GM19452 (cell line): ENCODE data around the gene TRPM5.

Experiments used
- ATAC-seq: cut with Tn5 transposase; IDR thresholded peaks from one replicate; pipeline ENCODE4 v1.9.1; 2021; ENCODE audit not compliant: unreplicated experiment

Gene TRPM5

GRCh38 chr11:2459016-2459725, 14.9 kb upstream of the TRPM5 start:
- no peak for ATAC-seq

DNA sequence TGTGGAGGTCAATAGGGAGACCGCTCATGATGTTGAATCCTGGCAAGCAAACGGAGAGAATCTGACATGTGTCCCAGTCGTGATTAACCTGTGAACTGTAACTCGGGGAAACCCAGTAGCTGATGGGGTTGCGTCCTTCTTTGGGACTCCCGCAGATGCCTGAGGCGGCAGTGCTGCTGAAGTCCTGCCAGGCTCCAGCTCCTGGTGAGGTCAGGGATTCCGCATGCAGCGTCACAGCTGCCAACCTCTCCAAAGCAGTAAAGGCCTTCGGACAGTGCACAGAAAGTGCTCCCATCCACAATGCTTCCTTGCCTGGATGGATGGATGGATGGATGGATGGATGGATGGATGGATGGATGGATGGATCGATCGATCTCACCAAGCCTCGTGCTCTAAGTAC, 14.0 kb upstream of the TRPM5 start:
- no peak for ATAC-seq

GRCh38 chr11:2453436-2453835, 9.1 kb upstream of the TRPM5 start:
- no peak for ATAC-seq

GRCh38 chr11:2452321-2453012, 8.2 kb upstream of the TRPM5 start:
- ATAC-seq, result no peak

GRCh38 chr11:2451916-2452315, 7.6 kb upstream of the TRPM5 start:
- ATAC-seq, result no peak

GRCh38 chr11:2451336-2451735, 7.0 kb upstream of the TRPM5 start:
- no peak for ATAC-seq

GRCh38 chr11:2450321-2451041, 6.2 kb upstream of the TRPM5 start:
- no peak for ATAC-seq

GRCh38 chr11:2449548-2450320, 5.4 kb upstream of the TRPM5 start:
- no peak for ATAC-seq

DNA sequence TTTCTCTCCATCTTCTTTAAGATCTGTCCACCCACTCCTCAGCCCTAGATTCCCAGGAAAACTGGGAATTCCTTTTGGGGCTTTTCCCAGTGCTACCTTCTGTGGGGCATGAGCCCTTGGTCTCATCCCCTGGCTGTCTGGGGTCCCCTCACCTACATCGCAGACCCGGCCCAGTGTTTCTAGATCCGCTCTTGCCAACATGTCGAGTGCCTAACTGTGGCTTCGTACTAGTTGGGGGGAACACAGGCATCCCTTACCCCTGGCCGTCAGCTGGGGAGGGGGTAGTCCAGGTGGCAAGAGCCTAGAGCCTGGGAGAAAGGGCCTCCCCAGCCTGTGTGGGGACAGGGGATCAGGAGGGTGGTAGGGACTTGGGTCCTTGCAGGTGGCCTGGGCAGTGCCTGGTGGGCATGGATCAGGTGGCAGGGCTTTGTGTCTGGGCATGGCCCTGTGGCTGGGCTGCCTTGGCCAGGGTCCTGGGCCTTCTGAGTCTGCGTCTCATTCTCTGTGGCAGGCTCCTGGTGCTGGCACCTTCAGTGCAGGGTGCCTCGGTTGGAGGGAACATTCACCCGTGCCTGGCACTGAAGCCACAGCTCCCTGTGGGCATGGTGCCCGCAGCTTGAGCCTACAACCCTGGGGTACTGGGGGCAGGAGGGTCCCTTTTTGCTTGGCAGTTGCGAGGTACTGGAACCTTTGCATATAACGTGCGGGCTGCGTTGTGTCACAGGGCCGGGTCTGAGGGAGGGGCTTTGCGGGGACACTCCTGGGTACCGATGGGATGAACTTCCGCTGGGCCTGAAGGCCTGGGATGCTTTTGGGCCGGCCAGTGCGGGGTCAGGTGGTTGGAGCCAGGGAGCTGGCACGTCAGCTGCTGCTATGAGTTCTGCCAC, 4.6 kb upstream of the TRPM5 start:
- no peak for ATAC-seq

DNA sequence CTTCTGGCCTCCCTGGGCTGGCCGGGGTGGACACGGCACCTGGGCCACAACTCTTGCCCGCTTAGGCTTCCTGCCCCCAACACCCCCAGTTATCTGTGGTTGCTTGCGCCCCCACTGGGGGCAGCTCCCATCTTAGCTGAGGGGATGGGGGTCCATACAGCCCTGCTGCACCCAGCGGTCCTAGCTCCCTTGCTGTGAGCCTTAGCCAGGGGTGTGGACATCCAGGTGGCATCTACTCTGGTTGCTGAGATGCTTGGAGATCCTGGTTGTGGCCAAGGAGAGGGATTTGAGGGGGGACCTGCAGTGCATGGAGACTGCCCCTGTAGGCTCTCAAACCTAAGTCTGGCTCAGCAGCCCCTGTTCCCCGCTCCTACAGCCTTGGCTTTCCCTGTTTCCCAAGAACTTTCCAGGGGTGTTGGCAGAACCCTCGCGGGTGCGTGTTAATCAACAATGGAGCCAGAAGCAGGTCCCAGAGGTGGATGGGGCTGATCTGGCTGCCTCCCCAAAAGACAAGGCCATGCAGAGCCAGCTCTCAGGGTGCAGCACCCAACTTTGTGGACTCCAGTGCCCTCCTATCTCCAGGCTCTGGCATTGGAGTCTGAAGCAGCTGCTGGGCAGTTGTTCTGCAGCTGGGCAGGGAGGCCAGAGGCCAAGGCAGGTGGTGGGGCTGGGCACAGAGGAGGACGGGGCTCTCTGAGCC, 3.8 kb upstream of the TRPM5 start:
- ATAC-seq, result no peak

DNA sequence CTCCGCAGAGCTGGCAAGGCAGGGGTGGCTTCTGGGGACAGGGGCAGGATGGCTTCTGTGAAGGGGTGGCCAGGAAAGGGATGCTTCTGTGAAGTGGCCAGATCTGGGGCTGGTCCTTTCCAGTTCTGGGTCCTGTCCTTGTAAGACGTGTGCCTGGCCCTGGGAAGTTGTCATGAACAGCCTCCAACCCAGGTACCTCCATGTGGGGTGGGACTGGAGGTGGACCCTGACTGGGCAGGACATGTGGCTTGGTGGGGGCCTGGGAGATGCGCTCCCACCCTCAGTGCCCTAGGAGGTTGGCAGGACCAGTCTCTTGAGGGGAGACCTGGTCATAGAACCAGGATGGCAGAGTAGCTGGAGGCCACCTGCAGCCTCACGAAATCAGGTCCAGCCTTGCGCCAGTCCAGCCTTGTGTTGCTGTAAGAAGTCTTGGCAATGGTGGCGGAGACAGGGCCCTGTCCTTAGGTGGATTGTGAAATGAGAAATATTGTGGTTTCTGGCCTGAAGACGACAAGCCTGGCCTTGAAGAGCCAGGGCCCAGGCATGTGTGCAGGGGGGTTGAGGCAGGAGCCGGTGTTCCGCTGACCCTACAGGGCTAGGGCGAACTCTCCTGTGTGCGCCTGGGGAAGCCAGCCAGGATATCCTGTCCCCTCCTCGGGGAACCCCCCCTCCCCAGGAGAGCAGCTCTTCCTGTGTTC, 3.1 kb upstream of the TRPM5 start:
- ATAC-seq, result no peak

- ATAC-seq, result no peak
Measured at GRCh38 chr11:2446590-2447252, 2.4 kb upstream of the TRPM5 start.

GRCh38 chr11:2445746-2446551, 1.6 kb upstream of the TRPM5 start:
- no peak for ATAC-seq

DNA sequence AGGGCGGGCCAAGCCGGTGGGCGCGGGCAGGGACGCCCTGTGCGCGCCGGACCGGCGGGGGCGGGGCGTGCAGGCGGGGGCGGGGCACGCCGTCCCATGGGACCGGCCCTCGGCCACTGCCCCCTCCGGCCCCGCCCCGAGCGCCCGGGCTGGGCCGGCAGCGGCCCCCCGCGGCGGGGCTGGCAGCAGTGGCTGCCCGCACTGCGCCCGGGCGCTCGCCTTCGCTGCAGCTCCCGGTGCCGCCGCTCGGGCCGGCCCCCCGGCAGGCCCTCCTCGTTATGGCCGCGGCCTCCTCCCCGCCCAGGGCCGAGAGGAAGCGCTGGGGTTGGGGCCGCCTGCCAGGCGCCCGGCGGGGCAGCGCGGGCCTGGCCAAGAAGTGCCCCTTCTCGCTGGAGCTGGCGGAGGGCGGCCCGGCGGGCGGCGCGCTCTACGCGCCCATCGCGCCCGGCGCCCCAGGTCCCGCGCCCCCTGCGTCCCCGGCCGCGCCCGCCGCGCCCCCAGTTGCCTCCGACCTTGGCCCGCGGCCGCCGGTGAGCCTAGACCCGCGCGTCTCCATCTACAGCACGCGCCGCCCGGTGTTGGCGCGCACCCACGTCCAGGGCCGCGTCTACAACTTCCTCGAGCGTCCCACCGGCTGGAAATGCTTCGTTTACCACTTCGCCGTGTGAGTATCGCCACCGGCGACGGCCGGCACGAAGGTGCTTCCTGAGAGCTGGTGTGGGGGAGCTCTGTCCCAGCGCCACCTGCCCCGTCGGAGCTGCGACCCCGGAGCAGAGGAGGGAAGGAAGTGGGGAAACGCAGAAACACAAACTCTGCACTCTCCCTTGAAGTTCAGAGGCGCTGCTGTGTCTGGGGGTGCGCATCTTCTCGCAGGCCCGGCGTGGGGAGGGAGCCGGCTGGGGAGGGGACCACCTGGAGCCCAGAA, 769 bp upstream of the TRPM5 start, which contains the start of gene KCNQ1:
Gene KCNQ1 (plus strand): TSS at position 188 of the 925 bp plus-strand sequence. CDS start 91 bp downstream, at position 279.
- ATAC-seq, result no peak

DNA sequence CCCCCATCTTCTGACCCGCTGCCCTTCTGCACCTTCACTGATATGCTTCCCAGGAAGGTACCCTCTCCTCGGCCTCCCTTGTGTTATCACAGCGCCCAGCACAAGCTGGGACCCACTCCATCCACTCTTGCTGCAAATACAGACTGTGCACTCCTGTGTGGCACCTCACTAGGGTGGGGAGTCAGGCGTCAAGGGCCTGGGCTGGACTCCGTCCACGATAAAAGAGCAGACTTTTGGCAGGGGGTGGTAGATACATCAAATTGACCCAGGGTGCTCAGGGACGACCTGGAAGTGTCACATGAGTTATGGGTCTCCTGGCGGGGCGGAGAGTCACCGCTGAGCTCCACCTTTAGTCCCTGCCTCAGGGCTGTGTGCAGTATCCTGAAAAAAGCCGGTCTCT, 908 bp downstream of the TRPM5 start:
- ATAC-seq, result no peak

DNA sequence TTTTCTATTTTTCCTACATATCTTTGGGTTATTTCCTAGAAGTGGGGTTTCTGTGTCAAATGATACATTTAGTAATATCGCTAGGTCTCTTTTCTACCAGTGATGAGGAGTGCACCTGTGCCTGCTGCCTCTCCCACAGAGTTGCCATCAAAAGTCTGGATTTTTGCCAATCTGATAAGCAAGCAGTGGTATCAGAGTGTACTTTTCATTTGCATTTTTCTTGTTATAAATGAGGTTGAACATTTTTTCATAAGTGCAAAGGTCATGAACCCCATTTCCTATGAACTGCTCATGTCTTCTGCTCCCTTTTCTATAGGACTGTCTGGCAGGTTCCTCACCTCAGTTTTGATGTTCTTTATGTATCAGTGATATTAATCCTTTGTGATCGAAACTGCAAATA, 1.7 kb downstream of the TRPM5 start:
- no peak for ATAC-seq

DNA sequence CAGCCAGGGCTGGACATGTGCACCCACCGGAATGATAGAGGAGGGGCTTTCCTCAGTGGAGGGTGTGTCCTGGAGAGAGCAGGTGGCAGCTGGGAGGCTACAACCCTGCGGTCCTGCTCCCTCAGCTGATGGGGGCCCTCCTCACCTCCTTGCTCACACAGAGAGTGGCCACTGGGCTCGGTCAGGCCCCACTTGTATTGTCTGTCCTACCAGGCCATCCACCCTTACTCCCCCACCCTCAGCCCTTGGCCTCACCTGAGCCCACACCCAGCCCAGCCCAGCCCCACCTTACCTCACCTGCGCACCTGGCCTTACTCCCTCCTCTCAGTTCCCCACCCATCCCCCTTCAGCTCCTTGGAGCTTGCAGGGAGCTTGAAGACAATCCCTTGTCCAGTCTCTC, 3.1 kb downstream of the TRPM5 start:
- no peak for ATAC-seq
